ENCODE results near the gene SEMA4F.

Gene SEMA4F

GRCh38 chr2:74668087-74668486 is 14.0 kb downstream of the SEMA4F start:
- FAIRE-seq = no peak

DNA sequence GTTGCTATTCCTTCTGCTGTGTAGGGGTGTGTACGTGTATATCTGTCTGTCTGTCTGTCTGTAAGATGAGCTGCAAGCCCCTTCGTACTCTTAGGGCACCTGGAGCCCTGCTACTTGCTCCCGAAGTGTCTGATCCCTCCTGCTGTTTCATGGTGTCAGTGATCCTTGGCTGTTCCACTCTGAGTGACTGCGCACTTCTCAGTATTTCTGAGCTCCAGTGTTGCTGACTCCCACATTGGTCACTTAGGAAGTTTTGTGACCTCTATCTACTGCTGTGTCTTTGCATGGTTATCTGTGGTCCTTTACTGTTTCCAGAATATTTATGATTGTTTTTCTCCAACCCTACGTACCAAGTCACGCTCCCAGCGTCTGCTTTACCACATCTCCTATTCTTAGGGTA is 16.2 kb downstream of the SEMA4F start:
- FAIRE-seq = no peak

- FAIRE-seq = no peak
Measured at GRCh38 chr2:74671479-74671878, 17.4 kb downstream of the SEMA4F start.

GRCh38 chr2:74673826-74674528 is 19.9 kb downstream of the SEMA4F start:
- no peak for FAIRE-seq

GRCh38 chr2:74675090-74675489 is 21.0 kb downstream of the SEMA4F start:
- FAIRE-seq = no peak

- FAIRE-seq = no peak
Measured at GRCh38 chr2:74676331-74676730, 22.3 kb downstream of the SEMA4F start.

DNA sequence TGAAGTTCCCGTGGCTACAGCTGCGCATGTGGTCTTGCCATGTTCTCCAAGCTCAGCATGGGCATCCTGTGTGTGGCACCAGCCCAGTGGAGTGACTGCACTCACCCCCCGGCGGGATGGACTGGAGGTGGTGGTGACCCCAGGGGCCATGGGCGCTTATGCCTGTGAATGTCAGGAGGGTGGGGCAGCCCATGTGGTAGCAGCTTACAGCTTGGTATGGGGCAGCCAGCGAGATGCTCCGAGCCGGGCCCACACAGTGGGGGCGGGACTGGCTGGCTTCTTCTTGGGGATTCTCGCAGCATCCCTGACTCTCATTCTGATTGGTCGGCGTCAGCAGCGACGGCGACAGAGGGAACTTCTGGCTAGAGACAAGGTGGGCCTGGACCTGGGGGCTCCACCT is 25.6 kb downstream of the SEMA4F start:
- FAIRE-seq = no peak

DNA sequence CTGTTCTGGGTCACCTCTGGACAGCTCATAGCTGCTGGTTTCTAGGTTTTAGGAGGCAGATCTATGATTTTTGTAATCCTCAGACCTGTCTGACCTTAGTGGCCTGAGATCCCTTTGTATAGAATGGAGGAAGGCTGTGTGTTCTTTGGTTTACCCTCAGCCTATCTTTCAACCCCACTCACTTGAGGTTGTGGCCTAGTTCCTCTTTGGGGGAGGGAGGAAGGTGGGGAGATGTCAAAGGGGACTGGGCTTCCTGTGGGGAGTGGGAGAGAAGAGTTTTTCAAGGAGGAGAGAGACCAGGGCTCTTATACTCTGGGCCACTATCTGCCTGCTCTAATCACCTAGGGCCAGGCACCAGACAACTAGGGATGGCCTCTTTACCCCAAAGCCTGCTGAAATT is 28.5 kb downstream of the SEMA4F start:
- no peak for FAIRE-seq

DNA sequence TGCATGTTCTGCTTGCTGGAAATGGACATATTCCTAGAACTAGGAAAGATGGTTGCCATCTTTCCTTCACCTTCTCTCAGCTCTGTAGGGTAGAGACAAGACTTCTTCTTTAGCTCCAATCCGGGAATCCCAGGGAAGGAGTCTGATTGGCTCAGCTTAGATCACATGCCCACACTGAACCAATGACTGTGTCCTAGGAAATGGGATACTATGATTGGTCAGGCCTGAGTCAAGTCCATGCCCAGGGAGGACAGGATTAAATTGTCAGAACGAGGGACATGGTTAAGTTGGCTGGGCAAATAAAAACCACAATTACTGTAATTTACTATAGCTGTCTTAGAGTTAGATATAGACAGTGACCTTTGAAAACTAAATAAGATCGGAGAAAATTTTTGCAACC is 31.4 kb downstream of the SEMA4F start:
- FAIRE-seq = no peak

DNA sequence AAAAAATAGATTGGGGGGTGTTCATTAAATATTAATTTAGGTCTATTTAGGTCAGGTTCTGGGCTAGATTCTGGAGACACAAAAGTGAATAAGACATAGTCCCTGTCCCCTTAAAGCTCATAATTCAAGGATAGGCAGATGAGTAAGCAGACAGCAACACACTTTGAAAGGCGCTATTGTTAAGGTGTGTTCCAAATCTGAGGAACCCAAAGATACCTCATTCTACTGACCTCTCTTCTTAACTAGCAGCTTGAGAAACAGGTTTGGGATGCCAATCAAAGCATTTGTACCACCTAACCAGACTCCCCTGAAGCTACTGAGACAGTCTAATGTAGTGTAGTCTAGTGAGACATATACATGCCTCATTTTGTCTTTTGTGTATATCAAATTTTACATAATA is 34.8 kb downstream of the SEMA4F start:
- FAIRE-seq = no peak

DNA sequence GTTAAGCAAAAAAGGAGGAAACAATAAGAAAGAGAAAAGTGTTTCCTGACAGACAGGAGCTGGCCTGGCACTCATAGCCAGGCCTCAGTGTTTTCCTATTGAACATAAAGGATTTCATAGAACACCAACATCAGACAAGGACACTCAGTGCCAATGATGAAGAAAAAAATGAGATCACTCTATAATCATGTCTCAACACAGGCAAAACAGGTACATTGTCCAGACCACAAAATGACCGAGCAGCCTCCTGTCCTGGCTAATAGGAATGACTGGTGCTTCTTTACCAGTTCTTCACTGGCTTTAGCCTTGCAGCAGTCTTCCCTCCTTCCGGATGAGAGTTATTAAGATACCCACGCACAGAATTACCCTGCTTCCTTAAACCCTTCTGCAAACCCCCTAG is 35.6 kb downstream of the SEMA4F start:
- no peak for FAIRE-seq

DNA sequence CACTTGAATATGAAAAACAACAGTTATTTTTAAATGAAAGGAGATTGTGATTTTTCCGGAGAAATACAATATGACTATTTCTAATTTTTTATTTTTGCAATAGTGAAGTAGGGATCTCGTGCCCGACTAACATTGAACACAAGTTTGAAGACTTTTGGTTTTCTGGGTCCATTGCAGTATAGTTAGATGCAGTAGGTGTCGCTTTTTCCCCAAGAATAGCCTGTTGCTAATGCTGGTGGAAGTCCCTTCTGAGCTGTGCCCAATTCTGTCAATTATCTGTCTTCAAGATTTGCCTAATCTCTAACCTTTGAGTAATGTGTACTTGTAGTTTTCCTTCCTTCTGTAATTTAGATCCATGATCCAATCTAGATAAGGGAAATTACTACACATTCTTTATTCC is 36.5 kb downstream of the SEMA4F start:
- peak; percentile 95 for FAIRE-seq

DNA sequence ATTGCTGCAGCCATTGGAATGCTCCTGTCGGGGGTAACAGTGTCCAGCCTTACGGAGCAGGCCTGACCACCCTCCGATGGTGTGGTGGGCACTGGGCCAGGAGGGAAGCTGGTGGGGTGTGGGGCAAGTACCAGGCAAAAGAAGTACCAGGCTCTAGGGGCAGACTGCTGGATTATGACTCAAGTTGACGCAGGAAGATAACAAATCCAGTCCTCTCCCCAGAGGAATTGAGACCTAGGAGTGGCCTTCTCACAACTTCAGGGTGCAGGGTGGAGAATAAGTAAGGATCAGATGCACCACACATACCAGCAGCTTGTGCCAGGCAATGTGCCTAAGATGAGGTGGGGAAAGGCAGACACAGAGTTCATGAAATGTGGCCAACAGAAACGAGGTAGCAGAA is 37.9 kb downstream of the SEMA4F start:
- FAIRE-seq = no peak

DNA sequence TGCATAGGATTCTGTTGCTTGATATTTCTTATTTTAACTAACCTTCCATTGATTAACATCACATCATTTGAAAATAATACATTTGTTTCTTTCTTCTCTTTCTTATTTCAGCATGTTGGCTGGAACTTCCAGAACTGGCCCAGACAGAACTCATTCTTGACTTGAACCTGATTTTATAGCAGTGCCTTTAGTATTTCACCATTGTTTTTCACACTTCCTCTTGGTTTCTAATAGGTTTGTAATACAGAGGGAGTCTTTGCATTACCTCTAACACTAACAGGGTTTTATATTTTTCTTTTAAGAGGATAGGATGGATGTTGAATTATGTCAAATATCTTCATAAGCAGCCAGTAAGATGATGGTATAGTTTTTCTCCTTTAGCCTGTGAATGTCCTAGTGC is 39.2 kb downstream of the SEMA4F start:
- no peak for FAIRE-seq

GRCh38 chr2:74693668-74694067 is 39.6 kb downstream of the SEMA4F start:
- FAIRE-seq = no peak

- no peak for FAIRE-seq
Measured at GRCh38 chr2:74694281-74694680, 40.2 kb downstream of the SEMA4F start.

DNA sequence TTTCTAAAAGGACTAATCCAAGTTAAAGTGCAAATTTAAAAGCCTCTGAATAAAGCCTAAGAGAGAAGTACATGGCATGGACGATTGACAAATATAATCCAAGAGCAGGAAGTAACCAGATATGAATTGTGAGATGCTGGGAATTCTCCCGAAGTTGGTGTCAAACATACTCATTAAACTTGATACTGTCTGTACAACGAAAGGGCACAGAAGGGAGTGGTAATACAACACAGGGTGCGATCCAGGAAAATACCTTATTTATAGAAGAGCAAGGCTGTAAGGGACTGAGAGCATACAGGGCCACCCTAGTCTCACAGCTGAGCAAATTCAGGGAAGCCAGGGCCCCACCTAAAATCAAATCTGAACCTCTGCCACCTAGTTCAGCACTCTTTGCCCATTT is 41.6 kb downstream of the SEMA4F start:
- no peak for FAIRE-seq

GRCh38 chr2:74696829-74697228 is 42.8 kb downstream of the SEMA4F start:
- FAIRE-seq = no peak

- no peak for FAIRE-seq
Measured at GRCh38 chr2:74700643-74701372, 46.8 kb downstream of the SEMA4F start.

DNA sequence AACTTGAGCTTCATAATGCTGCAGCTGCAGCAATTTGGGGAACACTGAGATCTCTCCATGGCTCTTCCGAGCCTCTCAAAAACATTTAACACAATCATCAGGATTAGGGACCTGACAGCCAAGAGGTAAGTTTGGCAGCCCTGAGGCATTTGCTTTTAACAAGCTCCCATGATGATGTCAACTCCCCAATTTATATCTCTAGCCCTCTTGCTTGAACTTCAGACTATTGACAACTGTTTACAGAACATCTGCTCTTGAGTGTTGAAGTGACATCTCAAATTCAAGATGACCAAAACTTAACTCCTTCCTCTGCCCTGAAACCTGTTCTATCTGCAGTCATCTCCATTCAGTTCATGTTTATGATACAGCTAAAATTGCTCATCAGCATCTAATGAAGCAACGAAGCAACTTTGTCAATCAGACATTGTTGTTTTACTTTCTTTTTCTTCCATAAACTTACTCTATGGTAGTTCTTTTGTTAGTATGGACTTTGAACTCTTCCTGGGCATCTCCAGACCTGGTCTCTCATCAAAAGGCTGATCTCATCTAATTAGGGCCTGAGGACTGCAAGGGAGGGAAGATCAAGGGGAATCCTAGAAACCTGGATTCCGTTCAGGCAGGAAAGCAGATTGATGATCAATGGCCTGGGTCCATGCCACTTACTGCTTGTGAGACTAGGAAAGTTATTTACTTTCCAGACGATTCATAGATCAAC is 48.1 kb downstream of the SEMA4F start:
- no peak for FAIRE-seq

GRCh38 chr2:74703373-74703772 is 49.3 kb downstream of the SEMA4F start:
- FAIRE-seq = no peak

- no peak for FAIRE-seq
Measured at GRCh38 chr2:74704216-74704615, 50.2 kb downstream of the SEMA4F start.

DNA sequence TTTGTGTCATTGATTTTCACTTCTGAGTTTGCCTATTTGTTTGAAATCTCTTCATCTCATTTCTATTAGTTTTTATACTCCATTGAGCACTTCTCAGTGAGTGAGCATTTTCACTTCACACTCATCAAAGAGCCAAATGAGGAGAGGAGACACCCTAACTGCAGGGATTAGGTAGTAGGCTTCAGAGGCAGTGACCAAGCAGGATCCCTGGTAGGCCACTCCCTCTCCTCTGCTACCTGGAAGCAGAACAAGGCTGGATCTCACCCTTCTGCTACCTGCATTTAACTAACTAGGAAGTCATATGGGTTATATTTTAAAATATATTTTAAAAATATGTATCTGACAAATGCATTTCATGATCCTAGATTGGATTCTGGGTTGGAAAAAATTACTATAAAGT is 52.7 kb downstream of the SEMA4F start:
- no peak for FAIRE-seq

GRCh38 chr2:74707837-74708236 is 53.8 kb downstream of the SEMA4F start:
- FAIRE-seq = no peak

Measured in G401.6 (cell line).